ENCODE measurements around the gene ULBP3. TPM values are rescaled to one million over a fixed set of nuclear protein-coding genes. Genes with fewer than 3 reads are reported as not detected.

ULBP3 gene
- polyA plus RNA-seq, 1 donor from 2014 or later, result 2.2 TPM

- H4K20me1 ChIP-seq (ENCODE audit: insufficient read depth), result no peaks in the 10 kb centered on the region
- peaks cover 29% of the 10 kb centered on the region for H3K27me3 ChIP-seq (ENCODE audit: insufficient read depth, low read depth, low read length)
Observed at GRCh38 chr6:150029749-150030148, 39.2 kb downstream of the ULBP3 start.

DNA sequence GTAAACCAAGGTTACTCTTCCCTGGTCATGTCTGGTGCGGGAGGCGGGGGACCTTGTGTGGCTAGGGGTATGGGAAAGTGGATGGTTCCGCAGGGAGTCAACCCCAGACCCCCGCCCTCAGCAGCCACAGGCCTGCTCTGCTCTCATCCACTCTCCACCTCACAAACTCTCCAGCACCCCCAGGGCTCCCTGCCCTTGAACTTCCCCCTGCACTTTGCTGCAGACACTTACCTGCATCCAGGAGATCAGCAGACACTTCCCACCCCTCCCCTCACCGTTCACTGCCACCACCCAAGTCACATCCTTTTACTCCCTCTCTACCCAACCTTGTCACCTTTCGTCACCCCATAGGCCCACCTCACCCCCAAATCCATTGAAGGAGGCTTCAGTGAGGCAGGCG is 39.6 kb downstream of the ULBP3 start:
- Histone ChIP-seq H3K79me2 (replicated peaks; ENCODE audit: insufficient read depth, low read length) (no peaks in the 10 kb centered on the region), H3K27ac (ENCODE audit: low read length) (no peak overlapping the region), H3K9me2 (ENCODE audit: insufficient read depth, low read length) (no peaks in the 10 kb centered on the region), H3K9me3 (ENCODE audit: low read length) (no peaks in the 10 kb centered on the region), H3F3A (ENCODE audit: insufficient read depth, low read length, poor library complexity, severe bottlenecking) (no peaks in the 10 kb centered on the region), H3K27me3 (ENCODE audit: insufficient read depth, low read depth, low read length) (peaks cover 31% of the 10 kb centered on the region), H4K20me1 (ENCODE audit: insufficient read depth) (no peaks in the 10 kb centered on the region), H3K4me2 (ENCODE audit: low read length) (no peak overlapping the region), H3K9ac (ENCODE audit: low read length) (no peak overlapping the region), H2AFZ (ENCODE audit: low read depth, low read length) (no peak overlapping the region), H3K4me3 (ENCODE audit: low read length) (no peak overlapping the region), H3K36me3 (ENCODE audit: insufficient read depth, low read length) (no peaks in the 10 kb centered on the region)
- TF ChIP-seq SMC3 (conservative IDR thresholded peaks at IDR 0.05; ENCODE audit: poor library complexity) (no peak), EZH2 (IDR thresholded peaks at IDR 0.05; ENCODE audit: borderline replicate concordance, insufficient read depth, low read length, poor library complexity, severe bottlenecking) (no peak), TAF1 (IDR thresholded peaks at IDR 0.05; ENCODE audit: low read depth) (no peak), MXI1 (conservative IDR thresholded peaks at IDR 0.05; ENCODE audit: poor library complexity, severe bottlenecking) (no peak)

More at GRCh38 chr6:150029749-150030148, 39.2 kb downstream of the ULBP3 start:
- Histone ChIP-seq H2AFZ (ENCODE audit: low read depth, low read length) (no peak overlapping the region), H3K9me2 (ENCODE audit: insufficient read depth, low read length) (no peaks in the 10 kb centered on the region), H3K9me3 (ENCODE audit: low read length) (no peaks in the 10 kb centered on the region), H3K79me2 (replicated peaks; ENCODE audit: insufficient read depth, low read length) (no peaks in the 10 kb centered on the region), H3F3A (ENCODE audit: insufficient read depth, low read length, poor library complexity, severe bottlenecking) (no peaks in the 10 kb centered on the region), H3K9ac (ENCODE audit: low read length) (no peak overlapping the region), H3K27ac (ENCODE audit: low read length) (no peak overlapping the region), H3K4me3 (ENCODE audit: low read length) (no peak overlapping the region), H3K4me2 (ENCODE audit: low read length) (no peak overlapping the region), H3K36me3 (ENCODE audit: insufficient read depth, low read length) (no peaks in the 10 kb centered on the region)
- TF ChIP-seq EP300 (conservative IDR thresholded peaks at IDR 0.05; ENCODE audit: poor library complexity, severe bottlenecking) (no peak), REST (IDR thresholded peaks at IDR 0.05; ENCODE audit: borderline replicate concordance) (no peak), SMC3 (conservative IDR thresholded peaks at IDR 0.05; ENCODE audit: poor library complexity) (no peak), POLR2AphosphoS5 (IDR thresholded peaks at IDR 0.05) (no peak), TAF1 (IDR thresholded peaks at IDR 0.05; ENCODE audit: low read depth) (no peak), MXI1 (conservative IDR thresholded peaks at IDR 0.05; ENCODE audit: poor library complexity, severe bottlenecking) (no peak), CTCF (IDR thresholded peaks at IDR 0.05; ENCODE audit: poor library complexity, severe bottlenecking) (no peak), EZH2 (IDR thresholded peaks at IDR 0.05; ENCODE audit: borderline replicate concordance, insufficient read depth, low read length, poor library complexity, severe bottlenecking) (no peak), RAD21 (conservative IDR thresholded peaks at IDR 0.05) (no peak)
